ENCODE measurements around the gene SND1. TPM values are rescaled to one million over a fixed set of nuclear protein-coding genes. Genes with fewer than 3 reads are reported as not detected.

The SND1 gene
- total RNA-seq, 2 donors from 2014 or later = 146 to 155 TPM

GRCh38 chr7:127904670-127904985 is 252.6 kb downstream of the SND1 start:
- intact Hi-C loops (cut with DNase I) = no loop called here
- Histone ChIP-seq H3K4me1 (peaks cover 64% of the 10 kb centered on the region), H3K36me3 (replicated peaks in 1 of 2; ENCODE audit: insufficient read depth in 1 of 2, low read depth in 2 of 2) (no peaks in the 10 kb centered on the region), H3K27me3 (no peaks in the 10 kb centered on the region), H3K9me3 (no peaks in the 10 kb centered on the region), H3K4me3 (no peak overlapping the region), H3K27ac (no peak overlapping the region)
- 74 to 87% methylated on average over 6 of the region's 6 CpGs for WGBS, 2 donors
- TF ChIP-seq CTCF (IDR thresholded peaks at IDR 0.05) = no peak
- TF ChIP-seq POLR2A (IDR thresholded peaks at IDR 0.05) = no peak
- ATAC-seq = no peak
- no peak for DNase-seq

GRCh38 chr7:127905021-127905420 is 253.0 kb downstream of the SND1 start:
- Histone ChIP-seq H3K4me1 (peaks cover 64% of the 10 kb centered on the region), H3K27me3 (no peaks in the 10 kb centered on the region), H3K27ac (no peak overlapping the region), H3K36me3 (replicated peaks in 1 of 2; ENCODE audit: insufficient read depth in 1 of 2, low read depth in 2 of 2) (no peaks in the 10 kb centered on the region), H3K4me3 (no peak overlapping the region), H3K9me3 (no peaks in the 10 kb centered on the region)
- no peak for TF ChIP-seq CTCF (IDR thresholded peaks at IDR 0.05)
- no peak for TF ChIP-seq POLR2A (IDR thresholded peaks at IDR 0.05)
- intact Hi-C loops (cut with DNase I) = no loop called here
- no peak for DNase-seq
- no peak for ATAC-seq

GRCh38 chr7:127905491-127906330 is 253.7 kb downstream of the SND1 start:
- WGBS, 2 donors = 87 to 93% methylated on average over 2 of the region's 2 CpGs
- ATAC-seq (no peak), DNase-seq (no peak)

DNA sequence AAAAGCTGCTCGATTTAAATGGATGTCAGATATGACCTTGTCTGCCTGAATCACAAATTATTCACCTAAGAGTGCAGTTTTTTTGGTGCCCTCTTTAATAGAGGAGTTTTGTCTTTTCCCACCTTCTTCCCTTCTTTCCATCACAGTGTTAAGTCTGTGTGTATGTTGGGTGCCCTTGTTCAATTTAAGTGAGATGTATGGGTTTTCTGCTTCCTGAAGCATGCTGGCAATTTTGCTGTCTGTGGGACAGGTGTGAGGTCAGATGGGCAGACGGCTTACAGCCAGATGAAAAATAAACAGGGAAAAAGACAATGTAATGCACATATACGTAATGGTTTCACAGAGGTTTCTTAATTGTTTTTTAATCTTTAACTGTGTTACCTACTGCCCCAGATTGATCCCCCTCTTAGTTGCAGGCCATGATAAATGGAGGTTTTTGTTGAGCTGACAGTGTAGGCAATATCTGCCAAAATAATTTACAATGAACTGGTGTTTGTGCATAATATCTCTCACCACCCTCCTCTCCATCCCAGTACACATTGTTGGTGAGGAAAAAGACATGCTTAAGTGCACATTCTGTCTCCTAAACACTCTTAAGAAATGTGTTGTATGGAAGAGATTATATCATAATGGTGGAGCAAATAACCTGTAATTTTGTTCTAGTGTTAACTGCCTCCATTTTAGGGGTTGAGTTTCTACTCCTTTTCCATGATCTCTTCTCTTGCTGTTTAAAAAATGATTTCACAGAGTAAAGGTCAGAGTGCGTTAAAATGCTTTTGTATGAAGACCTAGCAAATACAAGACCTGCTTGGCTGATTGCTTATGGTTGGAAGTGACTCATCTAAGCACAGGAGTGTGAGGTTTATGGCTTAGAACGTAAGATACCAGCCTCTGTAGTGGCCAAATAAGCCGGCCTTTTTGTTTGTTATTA is 255.4 kb downstream of the SND1 start:
- H3K27me3 ChIP-seq = no peaks in the 10 kb centered on the region
- H3K36me3 ChIP-seq (replicated peaks in 1 of 2; ENCODE audit: insufficient read depth in 1 of 2, low read depth in 2 of 2) = no peaks in the 10 kb centered on the region
- no peaks in the 10 kb centered on the region for H3K9me3 ChIP-seq
- 52 to 65% methylated on average over 6 of the region's 6 CpGs for WGBS, 2 donors
- DNase-seq = no peak
- intact Hi-C loops (cut with DNase I) = no loop called here
- no peak overlapping the region for H3K4me3 ChIP-seq
- peaks cover 45% of the 10 kb centered on the region for H3K4me1 ChIP-seq
- TF ChIP-seq POLR2A (IDR thresholded peaks at IDR 0.05) = no peak
- no peak for TF ChIP-seq CTCF (IDR thresholded peaks at IDR 0.05)
- H3K27ac ChIP-seq = no peak overlapping the region
- ATAC-seq = peak; percentile 18

More at GRCh38 chr7:127905491-127906330, 253.7 kb downstream of the SND1 start:
- peaks cover 59% of the 10 kb centered on the region for H3K4me1 ChIP-seq
- TF ChIP-seq POLR2A (IDR thresholded peaks at IDR 0.05) (no peak), CTCF (IDR thresholded peaks at IDR 0.05) (no peak)
- H3K27ac ChIP-seq = no peak overlapping the region
- intact Hi-C loops (cut with DNase I) = no loop called here
- H3K4me3 ChIP-seq = no peak overlapping the region
- no peaks in the 10 kb centered on the region for H3K27me3 ChIP-seq
- H3K9me3 ChIP-seq = no peaks in the 10 kb centered on the region
- H3K36me3 ChIP-seq (replicated peaks in 1 of 2; ENCODE audit: insufficient read depth in 1 of 2, low read depth in 2 of 2) = no peaks in the 10 kb centered on the region

All from body of pancreas (tissue), 4 donors.